ENCODE data around the gene EIPR1. TPM values are rescaled to one million over a fixed set of nuclear protein-coding genes. Genes with fewer than 3 reads are reported as not detected.

Gene EIPR1
- polyA plus RNA-seq, 1 donor (not counting 4 experiments of a cell fraction or from before 2014, with no cell fraction given), result 44.3 TPM

GRCh38 chr2:3253913-3254441 is 123.6 kb downstream of the EIPR1 start:
- H3K9me3 ChIP-seq (ENCODE audit: control insufficient read depth, low read depth, low read length), result no peaks in the 10 kb centered on the region
- dilution Hi-C loops (cut with MboI; ENCODE audit: extremely low pct_ligation_motif_present, low sequenced_read_pairs), result no loop called here
- TF ChIP-seq EZH2 (IDR thresholded peaks at IDR 0.05; ENCODE audit: low read length), result no peak
- TF ChIP-seq, protein P1, sequence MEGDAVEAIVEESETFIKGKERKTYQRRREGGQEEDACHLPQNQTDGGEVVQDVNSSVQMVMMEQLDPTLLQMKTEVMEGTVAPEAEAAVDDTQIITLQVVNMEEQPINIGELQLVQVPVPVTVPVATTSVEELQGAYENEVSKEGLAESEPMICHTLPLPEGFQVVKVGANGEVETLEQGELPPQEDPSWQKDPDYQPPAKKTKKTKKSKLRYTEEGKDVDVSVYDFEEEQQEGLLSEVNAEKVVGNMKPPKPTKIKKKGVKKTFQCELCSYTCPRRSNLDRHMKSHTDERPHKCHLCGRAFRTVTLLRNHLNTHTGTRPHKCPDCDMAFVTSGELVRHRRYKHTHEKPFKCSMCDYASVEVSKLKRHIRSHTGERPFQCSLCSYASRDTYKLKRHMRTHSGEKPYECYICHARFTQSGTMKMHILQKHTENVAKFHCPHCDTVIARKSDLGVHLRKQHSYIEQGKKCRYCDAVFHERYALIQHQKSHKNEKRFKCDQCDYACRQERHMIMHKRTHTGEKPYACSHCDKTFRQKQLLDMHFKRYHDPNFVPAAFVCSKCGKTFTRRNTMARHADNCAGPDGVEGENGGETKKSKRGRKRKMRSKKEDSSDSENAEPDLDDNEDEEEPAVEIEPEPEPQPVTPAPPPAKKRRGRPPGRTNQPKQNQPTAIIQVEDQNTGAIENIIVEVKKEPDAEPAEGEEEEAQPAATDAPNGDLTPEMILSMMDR (optimal IDR thresholded peaks at IDR 0.05 in 1 of 3, IDR thresholded peaks at IDR 0.05 in 1 of 3, conservative IDR thresholded peaks at IDR 0.05 in 1 of 3; ENCODE audit: extremely low read depth in 1 of 3, insufficient read depth in 2 of 3, low read length in 3 of 3), result no peak

DNA sequence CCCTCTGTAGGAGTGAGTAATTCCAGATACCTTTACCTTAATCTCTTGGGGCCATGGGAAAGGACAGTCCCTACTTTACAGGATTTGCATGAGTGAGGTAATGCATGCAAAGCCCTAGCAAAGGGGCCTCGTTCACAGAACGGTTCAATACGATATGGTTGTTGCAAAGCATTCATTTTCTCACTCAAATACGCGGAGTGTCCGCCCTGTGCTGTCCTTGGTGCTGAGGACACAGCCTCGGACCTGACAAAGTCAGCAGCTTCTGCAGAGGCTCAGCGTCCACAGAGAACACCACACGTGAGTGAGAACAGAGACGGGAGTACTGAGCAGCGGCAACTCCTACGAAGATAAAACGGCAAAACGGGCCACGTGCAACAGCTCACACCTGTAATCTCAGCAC is 125.7 kb downstream of the EIPR1 start:
- H3K36me3 ChIP-seq (ENCODE audit: control insufficient read depth in 2 of 2, extremely low read depth in 1 of 2, insufficient read depth in 2 of 2, low read length in 2 of 2), result peaks cover 3 to 4% of the 10 kb centered on the region in 2 experiments
- H3K4me3 ChIP-seq (ENCODE audit: control insufficient read depth in 2 of 3, extremely low read depth in 1 of 3, insufficient read depth in 2 of 3, low read depth in 1 of 3, low read length in 3 of 3), result no peak overlapping the region
- no peaks in the 10 kb centered on the region for H3K9me1 ChIP-seq (ENCODE audit: control insufficient read depth, extremely low read depth, insufficient read depth, low read length)
- H3K27me3 ChIP-seq (ENCODE audit: control insufficient read depth, extremely low read depth, insufficient read depth, low read length), result no peaks in the 10 kb centered on the region
- H3K79me2 ChIP-seq (ENCODE audit: control insufficient read depth, insufficient read depth, low read length), result no peaks in the 10 kb centered on the region
- H3K9ac ChIP-seq (ENCODE audit: control insufficient read depth, extremely low read depth, insufficient read depth, low read length), result no peak overlapping the region
- TF ChIP-seq, protein P1 (optimal IDR thresholded peaks at IDR 0.05 in 1 of 3, IDR thresholded peaks at IDR 0.05 in 1 of 3, conservative IDR thresholded peaks at IDR 0.05 in 1 of 3; ENCODE audit: extremely low read depth in 1 of 3, insufficient read depth in 2 of 3, low read length in 3 of 3), result no peak
- TF ChIP-seq EZH2 (IDR thresholded peaks at IDR 0.05; ENCODE audit: low read length), result no peak
- no peaks in the 10 kb centered on the region for H4K20me1 ChIP-seq (ENCODE audit: control insufficient read depth, extremely low read depth, insufficient read depth, low read length)
- H3K4me2 ChIP-seq (ENCODE audit: control insufficient read depth, extremely low read depth, insufficient read depth, low read depth, low read length), result no peak overlapping the region
- H3K9me3 ChIP-seq (ENCODE audit: control insufficient read depth, low read depth, low read length), result no peaks in the 10 kb centered on the region
- H2AFZ ChIP-seq (ENCODE audit: control insufficient read depth, low read length), result no peak overlapping the region
- no peak for DNase-seq (ENCODE audit: low read depth, low spot score)
- no peaks in the 10 kb centered on the region for H3K4me1 ChIP-seq (ENCODE audit: control insufficient read depth, extremely low read depth, insufficient read depth, low read length)
- dilution Hi-C loops (cut with MboI; ENCODE audit: extremely low pct_ligation_motif_present, low sequenced_read_pairs), result no loop called here
- no peak for FAIRE-seq
- no peak overlapping the region for H3K27ac ChIP-seq (ENCODE audit: control insufficient read depth, insufficient read depth, low read length)

More at GRCh38 chr2:3253913-3254441, 123.6 kb downstream of the EIPR1 start:
- Histone ChIP-seq H2AFZ (ENCODE audit: control insufficient read depth, low read length) (no peak overlapping the region), H3K4me2 (ENCODE audit: control insufficient read depth, extremely low read depth, insufficient read depth, low read depth, low read length) (no peak overlapping the region), H3K36me3 (ENCODE audit: control insufficient read depth in 2 of 2, extremely low read depth in 1 of 2, insufficient read depth in 2 of 2, low read length in 2 of 2) (peaks cover 4 to 5% of the 10 kb centered on the region in 2 experiments), H3K4me1 (ENCODE audit: control insufficient read depth, extremely low read depth, insufficient read depth, low read length) (no peaks in the 10 kb centered on the region), H3K9ac (ENCODE audit: control insufficient read depth, extremely low read depth, insufficient read depth, low read length) (no peak overlapping the region), H3K4me3 (ENCODE audit: control insufficient read depth in 2 of 3, extremely low read depth in 1 of 3, insufficient read depth in 2 of 3, low read depth in 1 of 3, low read length in 3 of 3) (no peak overlapping the region), H4K20me1 (ENCODE audit: control insufficient read depth, extremely low read depth, insufficient read depth, low read length) (no peaks in the 10 kb centered on the region), H3K79me2 (ENCODE audit: control insufficient read depth, insufficient read depth, low read length) (no peaks in the 10 kb centered on the region), H3K27ac (ENCODE audit: control insufficient read depth, insufficient read depth, low read length) (no peak overlapping the region), H3K9me1 (ENCODE audit: control insufficient read depth, extremely low read depth, insufficient read depth, low read length) (no peaks in the 10 kb centered on the region), H3K27me3 (ENCODE audit: control insufficient read depth, extremely low read depth, insufficient read depth, low read length) (no peaks in the 10 kb centered on the region)
- DNase-seq (ENCODE audit: low read depth, low spot score) (no peak), FAIRE-seq (no peak)
